Endothelial cell of hepatic sinusoid (primary cell): ENCODE data around the gene DHRS3.

Experiments used
- in situ Hi-C: cut with HindIII; loops from 2 replicates; pipeline ENCODE4 v1.10.0; 2017; ENCODE audit warnings: low sequenced_read_pairs

DHRS3 gene

DNA sequence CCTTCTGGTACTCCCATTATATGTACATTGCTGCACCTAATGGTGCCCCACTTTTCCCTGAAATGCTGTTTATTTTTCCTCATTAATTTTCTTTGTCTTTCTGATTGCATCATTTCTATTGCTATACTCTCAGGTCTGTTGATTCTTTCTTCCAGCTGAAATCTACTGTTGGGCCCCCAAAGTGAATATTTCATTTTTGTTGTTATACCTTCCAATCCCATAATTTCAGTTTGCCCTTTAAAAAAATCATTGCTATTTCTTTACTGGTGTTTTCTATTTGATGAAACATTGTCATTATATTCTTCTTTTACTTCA, 22.9 kb upstream of the DHRS3 start:
- in situ Hi-C loops, result loop anchor here (25.0 kb wide), 1 partner anchor 529 kb away; no protein-coding TSS in a partner anchor

DNA sequence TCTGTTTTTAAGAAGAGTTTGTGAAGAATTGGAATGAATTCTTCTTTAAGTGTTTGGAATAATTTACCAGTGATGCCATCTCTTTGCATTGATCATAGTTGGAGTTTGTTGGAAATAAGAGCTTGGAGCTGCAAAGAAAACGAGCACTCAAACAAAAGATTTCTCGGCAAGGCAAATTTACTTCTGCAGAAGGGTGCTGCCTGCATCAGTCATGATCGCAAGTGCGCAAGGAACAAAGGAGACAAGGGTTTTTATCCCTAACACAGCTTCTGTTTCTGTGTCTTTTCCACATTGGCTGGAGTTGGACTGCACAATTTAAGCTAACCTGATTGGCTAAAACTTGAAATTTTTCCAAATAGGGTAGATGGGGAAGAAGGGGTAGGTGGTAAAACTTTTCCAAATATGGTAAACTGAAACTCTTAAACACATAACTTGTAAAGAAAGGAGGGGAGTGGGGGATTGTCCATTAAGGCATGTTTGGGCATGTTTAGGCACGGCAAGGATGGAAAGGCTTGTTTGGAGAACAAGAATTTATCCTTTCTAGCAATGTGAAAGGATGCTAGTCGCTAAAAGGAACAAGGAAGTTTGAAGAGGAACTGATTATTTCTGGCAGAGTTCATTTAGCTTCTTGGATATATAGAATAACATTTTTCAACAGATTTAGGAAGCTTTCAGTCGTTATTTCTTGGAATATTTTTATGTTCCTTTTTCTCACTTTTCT, 22.4 kb upstream of the DHRS3 start:
- in situ Hi-C loops, result loop anchor here (25.0 kb wide), 1 partner anchor 528 kb away; no protein-coding TSS in a partner anchor

DNA sequence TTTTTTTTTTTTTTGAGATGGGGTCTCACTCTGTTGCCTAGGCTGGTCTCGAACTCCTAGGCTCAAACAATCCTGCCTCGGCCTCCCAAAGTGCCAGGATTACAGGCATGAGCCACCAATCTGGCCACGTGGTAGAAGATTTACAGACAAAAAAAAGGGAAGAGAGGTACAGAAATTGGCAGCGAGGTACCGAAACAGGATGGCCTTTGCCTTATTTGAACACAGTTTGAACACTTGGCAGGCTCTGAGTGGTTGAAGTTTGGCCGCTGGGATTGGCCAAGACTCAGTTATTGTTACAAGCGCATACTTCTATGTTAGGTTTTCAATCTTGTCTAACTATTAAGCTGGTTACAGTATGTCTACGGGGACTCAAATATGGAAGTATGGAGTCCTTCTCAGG, 19.7 kb upstream of the DHRS3 start:
- in situ Hi-C loops, result loop anchor here (10.0 to 25.0 kb wide), 2 partner anchors 213 to 525 kb away; no protein-coding TSS in a partner anchor

DNA sequence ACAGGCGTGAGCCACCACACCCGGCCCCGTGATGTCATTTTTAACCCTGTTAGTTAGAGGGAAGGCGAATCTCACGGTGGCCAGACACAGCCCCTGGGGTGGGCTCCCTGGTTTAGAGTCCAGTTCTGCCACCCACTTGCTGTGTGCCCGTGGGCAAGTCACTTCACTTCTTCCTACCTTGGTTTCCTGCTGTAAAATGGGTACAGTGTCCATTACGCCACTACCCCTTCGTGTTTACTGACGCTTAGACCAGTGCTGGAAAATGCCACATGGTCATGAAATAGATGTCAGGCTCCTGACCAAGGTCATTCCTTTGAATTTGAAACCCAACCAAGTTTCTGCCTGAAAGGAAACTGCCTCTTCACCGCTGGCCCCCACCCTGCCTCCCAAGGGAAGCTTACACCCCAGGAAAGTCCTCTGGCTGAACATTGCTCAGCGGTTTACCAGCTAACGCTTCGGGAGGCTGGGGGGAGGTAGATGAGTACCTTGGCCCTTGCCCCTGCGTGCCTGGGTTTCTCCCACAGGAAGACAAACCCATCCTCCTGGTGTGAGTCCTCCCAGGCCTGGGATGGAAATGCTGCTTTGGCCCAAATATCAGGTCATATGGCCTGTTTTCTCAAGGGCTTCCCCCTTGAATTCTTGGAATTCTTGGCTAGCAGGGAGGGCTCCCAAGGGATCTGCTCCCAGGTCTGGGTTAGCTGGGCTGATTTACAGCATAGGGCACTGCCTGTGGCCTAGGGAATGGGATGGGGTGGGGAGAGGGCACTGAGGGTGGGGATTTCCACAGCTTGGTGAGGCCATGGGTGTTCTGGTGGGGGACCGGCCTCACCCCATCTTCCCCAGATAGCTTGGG, 18.3 kb upstream of the DHRS3 start:
- in situ Hi-C loops, result loop anchor here (10.0 to 25.0 kb wide), 2 partner anchors 212 to 524 kb away; no protein-coding TSS in a partner anchor

DNA sequence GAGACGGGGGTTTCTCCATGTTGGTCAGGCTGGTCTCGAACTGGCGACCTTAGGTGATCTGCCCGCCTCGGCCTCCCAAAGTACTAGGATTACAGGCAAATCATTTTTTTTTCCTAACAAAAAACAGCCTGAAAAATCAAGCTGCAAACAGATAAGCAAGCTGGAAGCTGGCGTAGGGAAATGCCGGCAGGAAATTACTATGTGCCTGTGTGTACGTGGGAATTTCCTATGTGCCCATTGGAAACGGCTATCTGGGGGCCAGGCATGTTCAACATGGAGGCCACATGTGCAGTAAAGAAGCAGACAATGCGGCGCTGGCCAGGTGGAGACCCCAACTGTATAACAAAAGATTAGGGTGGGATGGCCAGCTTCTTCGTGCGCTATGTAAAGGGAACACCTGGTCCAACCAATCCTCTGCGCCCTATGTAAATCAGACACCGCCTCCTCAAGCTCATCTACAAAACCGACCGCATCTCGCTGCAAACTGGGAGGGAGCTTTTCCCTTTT, 16.7 kb upstream of the DHRS3 start:
- in situ Hi-C loops, result loop anchor here (10.0 to 25.0 kb wide), 2 partner anchors 210 to 522 kb away; no protein-coding TSS in a partner anchor

DNA sequence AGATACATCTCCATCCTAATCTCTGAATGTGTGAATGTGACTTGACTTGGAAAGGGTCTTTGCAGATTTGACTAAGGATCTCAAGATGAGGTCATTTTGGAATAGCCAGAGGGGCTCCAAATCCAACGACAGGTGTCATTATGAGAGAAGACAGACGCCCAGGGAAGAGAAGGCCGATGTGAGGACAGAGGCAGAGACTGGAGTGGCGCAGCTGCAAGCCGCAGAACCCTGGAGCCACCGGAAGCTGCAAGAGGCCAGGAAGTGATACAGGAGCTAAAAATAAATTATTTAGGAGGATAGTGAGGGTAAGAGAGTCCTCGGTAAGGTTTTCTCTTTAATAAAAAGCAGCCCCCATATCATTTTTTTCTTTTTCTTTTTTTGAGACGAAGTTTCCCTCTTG, 16.1 kb upstream of the DHRS3 start:
- in situ Hi-C loops, result loop anchor here (10.0 to 25.0 kb wide), 2 partner anchors 209 to 522 kb away; no protein-coding TSS in a partner anchor

DNA sequence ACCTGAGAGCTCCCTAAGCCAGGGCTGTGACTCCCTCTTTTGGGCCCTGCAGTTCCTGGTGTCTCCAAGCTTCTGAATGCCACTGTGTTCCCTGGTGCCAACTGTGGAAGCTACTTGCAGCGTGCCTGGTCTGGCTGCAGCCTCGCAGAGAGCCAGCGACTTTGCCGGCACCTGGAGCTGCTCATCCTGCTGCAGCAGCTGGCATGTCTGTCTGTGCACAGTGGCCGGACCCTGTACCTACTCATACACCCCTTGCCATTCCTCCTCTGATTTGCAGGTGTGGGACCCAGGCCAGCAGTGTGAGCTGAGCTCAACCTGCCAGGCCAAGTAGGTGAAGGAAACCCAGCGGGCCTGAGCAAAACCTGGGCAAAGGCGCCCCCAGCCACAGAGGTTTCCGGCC, 13.6 kb upstream of the DHRS3 start:
- in situ Hi-C loops, result loop anchor here (10.0 to 25.0 kb wide), 2 partner anchors 207 to 519 kb away; no protein-coding TSS in a partner anchor

DNA sequence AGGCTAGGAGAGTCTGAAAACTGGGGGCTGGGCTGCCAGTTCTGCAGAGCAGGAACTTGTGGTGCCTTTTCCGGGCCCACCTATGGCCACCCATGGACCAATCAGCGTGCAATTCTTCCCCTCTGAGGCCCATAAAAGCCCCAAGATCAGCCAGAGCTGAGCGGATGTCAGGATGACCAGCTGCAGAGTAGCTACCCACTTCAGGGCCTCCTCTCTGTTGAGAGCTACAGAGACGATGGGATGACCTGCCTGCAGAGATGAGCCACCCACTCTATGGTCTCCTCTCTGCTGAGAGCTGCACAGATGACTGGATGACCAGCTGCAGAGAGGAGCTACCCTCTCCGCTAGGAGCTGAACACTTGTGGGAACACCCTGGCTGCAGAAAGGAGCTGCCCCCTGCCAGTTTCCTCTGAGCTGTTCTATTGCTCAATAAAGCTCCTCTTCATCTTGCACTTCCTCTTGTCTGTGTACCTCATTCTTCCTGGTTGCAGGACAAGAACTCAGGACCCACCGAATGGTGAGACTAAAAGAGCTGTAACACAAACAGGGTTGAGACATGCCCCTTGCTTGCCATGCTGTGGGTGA, 13.0 kb upstream of the DHRS3 start:
- in situ Hi-C loops, result loop anchor here (10.0 to 25.0 kb wide), 2 partner anchors 206 to 519 kb away; no protein-coding TSS in a partner anchor

DNA sequence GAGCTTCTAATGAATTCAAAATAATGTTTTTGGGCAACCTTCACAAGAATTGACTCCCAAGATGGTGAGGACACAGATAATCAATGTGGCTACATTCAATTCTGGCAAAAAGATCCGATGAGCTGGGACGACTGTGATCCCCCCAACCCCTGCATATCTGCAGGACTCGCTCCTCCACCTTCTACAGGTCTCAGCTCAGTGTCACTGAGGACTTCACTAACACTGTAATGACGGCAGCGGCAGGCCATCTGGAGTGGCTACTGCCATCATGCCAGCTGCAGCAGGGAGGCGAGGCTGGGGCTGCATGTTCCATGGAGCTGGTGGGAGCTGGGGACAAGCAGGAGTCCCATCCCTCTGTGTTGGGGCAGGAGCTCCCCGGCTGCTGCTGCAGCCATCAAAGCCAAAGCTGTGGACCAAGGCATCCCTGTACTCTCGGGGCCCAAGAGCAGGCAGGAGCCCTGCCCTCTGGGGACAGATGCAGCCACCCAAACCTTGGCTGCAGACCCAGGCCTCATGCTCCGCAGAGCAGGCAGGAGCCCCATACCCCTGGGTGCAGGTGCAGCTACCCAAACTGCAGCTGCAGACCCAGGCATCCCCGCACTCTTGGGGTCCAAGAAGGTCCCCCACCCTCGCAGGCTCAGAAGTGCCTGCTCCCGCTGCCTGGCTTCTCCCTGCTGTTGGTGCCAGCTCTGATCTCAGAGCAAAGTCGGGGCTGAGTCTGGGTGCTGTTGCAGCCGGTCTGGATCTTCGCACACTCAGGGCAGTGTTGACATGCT, 12.2 kb upstream of the DHRS3 start:
- in situ Hi-C loops, result loop anchor here (10.0 to 25.0 kb wide), 2 partner anchors 205 to 518 kb away; no protein-coding TSS in a partner anchor

DNA sequence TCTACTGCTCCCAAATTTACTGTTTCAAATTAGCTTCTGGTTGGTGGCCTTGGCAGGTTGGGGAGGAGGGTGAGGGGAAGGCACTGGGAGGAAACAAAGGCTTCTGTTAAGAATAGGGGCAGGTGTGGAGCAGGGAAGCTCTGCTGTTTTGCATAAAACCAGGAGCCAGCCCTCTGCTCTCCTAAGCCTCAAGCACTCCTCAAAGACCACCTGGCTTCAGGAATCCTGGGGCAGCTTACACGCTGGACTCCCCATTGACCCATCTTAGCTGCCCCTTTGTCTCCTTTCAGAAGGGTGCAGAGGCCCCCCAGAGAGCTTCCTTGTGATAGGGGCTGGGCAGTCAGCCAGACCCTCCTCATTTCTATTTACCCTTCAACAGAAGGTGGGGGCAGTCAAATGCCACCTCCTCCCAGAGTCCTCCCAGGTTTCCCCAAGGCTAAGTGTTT, 11.5 kb upstream of the DHRS3 start:
- in situ Hi-C loops, result loop anchor here (25.0 kb wide), 1 partner anchor 517 kb away; no protein-coding TSS in a partner anchor

DNA sequence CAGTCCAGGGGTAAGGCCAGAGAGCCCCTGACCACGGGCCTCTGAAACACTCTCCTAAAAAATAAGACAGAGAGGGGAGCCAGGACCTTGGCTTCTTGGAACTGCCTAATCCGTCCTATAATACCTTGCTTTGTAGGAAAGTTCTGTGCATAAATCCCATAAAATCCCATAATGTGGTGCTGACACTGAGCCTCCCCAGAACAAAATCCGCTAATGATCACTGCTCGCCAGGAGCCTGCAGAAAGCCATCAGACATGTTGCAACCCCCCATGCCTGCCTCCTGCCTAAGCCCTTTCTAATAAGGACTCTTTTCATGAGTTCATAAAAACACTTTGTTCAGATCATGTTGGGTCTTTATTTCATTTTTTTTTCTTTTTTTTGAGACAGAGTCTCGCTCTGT, 9.3 kb upstream of the DHRS3 start:
- in situ Hi-C loops, result loop anchor here (25.0 kb wide), 1 partner anchor 515 kb away; no protein-coding TSS in a partner anchor

DNA sequence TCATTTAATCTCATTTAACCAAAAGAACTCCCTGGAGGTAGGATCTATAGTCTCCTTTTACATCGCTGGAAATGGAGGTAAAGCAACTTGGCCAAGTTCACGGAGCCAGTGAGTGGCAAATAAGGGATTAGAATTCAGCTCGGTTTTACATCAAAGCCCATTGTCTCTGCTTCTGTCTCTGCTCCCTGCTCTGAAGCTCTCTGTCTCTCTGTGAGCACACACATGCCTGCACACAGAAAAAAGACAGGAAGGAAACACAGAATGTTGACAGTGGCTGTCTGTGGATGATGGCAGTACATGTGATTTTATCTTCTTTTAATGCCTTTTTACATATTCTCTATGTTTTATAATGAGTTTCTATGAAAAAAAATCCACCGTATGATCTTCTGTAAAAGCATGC, 8.9 kb upstream of the DHRS3 start:
- in situ Hi-C loops, result loop anchor here (25.0 kb wide), 1 partner anchor 515 kb away; no protein-coding TSS in a partner anchor

DNA sequence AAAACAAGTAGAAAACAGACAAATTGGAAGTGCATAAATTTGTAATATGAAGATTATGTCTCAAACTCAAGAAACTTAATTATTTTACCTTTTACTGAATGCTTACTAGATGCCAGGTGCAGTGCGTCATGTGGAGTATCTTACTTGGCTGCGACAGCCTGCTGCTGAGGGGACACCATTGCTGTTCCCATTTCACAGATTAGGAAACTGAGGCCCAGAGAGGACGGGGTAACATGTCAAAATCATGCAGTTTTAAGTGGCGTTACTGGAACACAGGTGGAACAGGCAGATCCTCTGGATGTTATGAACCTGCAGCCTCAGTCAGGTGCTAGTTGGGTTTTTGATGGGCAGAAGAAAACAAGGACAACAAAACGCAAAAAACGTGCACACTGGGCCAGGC, 7.3 kb upstream of the DHRS3 start:
- in situ Hi-C loops, result loop anchor here (25.0 kb wide), 1 partner anchor 513 kb away; no protein-coding TSS in a partner anchor

DNA sequence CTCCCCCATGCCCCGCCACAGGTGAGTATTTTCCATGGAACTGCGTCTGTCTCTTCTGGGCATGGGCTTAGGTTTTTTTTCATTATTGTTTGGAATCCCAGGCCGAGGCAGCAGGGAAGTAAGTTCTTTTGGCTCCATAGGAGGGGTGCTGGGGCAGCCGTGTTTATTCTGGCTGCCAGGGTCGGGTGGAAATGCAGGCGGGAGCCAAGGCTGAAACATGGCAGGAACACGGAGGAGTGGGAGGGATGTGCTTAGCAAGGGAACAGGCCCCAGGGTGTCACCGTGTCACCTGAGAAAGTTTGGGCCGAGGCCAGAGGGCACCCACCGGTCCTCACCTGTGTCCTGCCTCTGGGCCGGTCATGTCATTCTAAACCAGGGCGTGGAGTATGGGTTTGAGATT, 4.5 kb upstream of the DHRS3 start:
- in situ Hi-C loops, result no loop called here

DNA sequence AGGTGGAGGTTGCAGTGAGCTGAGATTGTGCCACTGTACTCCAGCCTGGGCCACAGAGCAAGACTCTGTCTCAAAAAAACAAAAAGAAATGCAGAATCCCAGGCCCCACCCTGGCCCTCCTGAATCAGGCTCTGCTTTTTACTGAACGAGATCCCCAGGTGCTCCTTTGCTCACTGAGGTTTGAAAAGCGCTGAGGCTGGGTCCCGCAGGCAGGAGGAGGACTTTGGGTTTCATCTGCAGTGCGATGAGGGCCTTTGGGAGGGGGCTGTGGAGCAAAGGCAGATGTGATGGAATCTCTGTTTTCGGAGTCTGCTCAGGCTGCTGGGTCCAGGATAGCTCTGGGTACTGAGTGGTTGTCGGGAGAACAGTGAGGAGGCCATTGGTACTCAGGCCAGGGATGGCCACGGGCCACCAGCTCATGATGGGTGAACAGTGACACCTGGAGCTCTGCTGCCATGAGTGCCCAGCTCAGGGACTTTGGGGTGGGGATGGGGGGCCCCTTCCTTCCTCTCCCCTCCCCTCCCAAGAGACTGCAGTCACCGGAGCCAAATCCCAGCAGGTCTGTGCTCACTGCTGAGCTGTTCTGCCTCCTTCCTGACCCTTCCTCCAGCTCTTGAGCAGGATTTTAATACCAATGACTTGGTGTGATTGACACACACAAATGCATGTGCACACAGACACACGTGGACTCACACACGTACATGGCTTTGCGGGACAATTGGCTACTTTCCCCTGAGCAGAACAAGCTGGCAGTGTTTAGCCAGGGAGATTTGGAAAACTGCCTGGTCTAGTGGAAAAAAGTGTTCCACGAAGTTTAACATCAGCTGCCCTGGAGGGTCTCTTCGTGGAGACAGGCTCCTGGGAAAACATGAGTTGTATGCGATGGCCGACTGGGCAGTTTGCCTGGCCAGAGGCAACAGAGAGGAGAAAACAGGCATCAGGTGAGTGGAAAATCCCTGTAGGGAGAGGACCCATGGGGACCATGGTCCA, 3.6 kb upstream of the DHRS3 start:
- in situ Hi-C loops, result no loop called here

DNA sequence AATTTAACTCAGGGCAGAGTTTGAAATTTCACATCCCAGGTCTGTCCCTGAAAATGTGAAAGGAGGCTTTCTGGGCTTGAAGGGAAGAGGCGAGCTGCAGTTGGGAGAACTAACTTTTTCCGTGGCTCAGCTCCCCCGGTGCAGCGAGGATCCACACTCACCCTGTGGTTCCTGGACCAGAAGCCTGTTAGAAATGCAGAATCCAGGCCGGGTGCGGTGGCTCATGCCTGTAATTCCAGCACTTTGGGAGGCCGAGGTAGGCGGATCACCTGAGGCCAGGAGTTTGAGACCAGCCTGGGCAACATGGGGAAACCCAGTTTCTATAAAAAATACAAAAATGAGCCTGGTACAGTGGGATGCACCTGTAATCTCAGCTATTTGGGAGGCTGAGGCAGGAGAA, 2.9 kb upstream of the DHRS3 start:
- in situ Hi-C loops, result no loop called here

DNA sequence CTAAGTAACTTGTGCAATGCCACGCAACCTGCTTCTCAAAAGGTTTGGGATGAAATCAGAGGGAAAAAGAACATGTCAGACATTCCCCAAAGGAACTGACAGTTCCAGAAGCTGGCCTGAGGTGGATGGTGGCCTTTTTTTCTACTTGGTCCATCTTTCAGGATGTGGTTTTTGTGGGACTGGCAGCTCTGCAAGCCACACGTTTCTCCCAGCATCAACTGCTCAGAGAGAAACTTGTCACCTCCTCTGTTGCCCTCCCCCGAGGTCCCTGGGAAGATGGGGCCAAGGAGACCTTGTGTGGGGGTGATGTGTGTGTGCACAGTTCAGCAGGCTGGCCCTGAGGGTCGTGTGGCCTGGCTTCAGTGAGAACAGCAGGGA, 2.5 kb upstream of the DHRS3 start:
- in situ Hi-C loops, result no loop called here

DNA sequence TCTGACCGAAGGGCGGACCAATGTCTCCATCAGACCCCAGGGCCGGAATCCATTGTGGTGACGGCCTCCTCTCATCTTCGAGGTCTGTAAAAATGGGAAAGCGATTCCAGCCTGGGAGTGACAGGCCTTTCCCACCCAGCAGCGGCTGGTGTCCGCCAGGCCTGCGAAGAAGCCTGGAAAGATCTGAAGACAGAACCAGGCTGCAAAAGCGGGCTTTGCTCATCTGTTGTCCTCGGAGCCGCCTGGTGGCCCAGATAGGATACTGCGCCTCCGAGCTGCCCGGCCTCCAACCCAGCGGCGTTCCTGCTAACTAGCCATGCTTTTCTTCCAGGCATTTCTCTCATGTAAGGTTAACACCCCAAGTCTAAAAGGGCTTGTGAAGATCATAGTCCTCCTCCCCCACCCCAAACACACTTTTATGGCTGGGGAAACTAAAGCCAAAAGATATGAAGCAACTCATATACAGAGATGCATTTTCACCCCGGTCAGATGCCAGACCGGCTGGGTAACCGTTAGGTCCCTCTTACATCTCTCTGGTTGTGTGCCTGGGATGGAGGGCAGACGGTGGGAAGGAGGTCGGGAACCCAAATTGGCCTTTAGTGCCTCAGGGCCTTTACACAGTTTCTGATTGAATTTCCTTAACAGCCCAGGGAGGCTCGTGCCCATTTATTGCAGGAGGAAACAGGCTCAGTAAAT, 1.9 kb upstream of the DHRS3 start:
- in situ Hi-C loops, result no loop called here
